ENCODE data around the gene CATSPERB. TPM values are rescaled to one million over a fixed set of nuclear protein-coding genes. Genes with fewer than 3 reads are reported as not detected.

Gene CATSPERB
- total and polyA plus RNA-seq, 9 of the 15 experiments (the other 6 are each of a cell fraction or from before 2014, with no cell fraction given): 0.05 to 1.4 (median 0.89) TPM

GRCh38 chr14:91681893-91682563, 49.9 kb downstream of the CATSPERB start:
- Histone ChIP-seq H3K9ac (ENCODE audit: insufficient read depth in 1 of 2, low read depth in 2 of 2, low read length in 2 of 2) (no peak overlapping the region), H3K9me1 (ENCODE audit: control insufficient read depth, insufficient read depth, low read length) (no peaks in the 10 kb centered on the region), H3K36me3 (ENCODE audit: control insufficient read depth, insufficient read depth, low read length) (no peaks in the 10 kb centered on the region), H3K79me2 (ENCODE audit: control insufficient read depth, insufficient read depth, low read length) (no peaks in the 10 kb centered on the region), H4K20me1 (replicated peaks; ENCODE audit: control insufficient read depth, insufficient read depth, low read length) (no peaks in the 10 kb centered on the region), H3K4me1 (replicated peaks in 1 of 2; ENCODE audit: control insufficient read depth in 2 of 2, insufficient read depth in 2 of 2, low read length in 2 of 2) (no peaks in the 10 kb centered on the region), H3K4me2 (ENCODE audit: insufficient read depth, low read length) (no peak overlapping the region), H3K27ac (ENCODE audit: extremely low read depth, low read depth, low read length) (no peak overlapping the region), H3K27me3 (ENCODE audit: control insufficient read depth in 2 of 2, insufficient read depth in 2 of 2, low read length in 2 of 2) (no peaks in the 10 kb centered on the region), H3K9me3 (replicated peaks; ENCODE audit: control insufficient read depth, insufficient read depth, low read depth, low read length) (no peaks in the 10 kb centered on the region), H3K4me3 (no peak overlapping the region), H2AFZ (ENCODE audit: low read depth, low read length) (no peak overlapping the region)
- ATAC-seq (no peak), FAIRE-seq (no peak), DNase-seq (ENCODE audit: extremely low read depth in 1 of 4, low spot score in 3 of 4) (no peak)
- WGBS (ENCODE audit: insufficient coverage, low coverage, missing lambda C conversion rate): 14% methylated on average over 2 of the region's 4 CpGs
- ChIA-PET CTCF (ENCODE audit: low intra/inter-chr PET ratio) (no interaction called here), POLR2A (no interaction called here)
- no TSS peak for BruUV-seq (replicated peaks)
- in situ Hi-C loops (cut with MboI): no loop called here
- intact Hi-C loops (cut with micrococcal nuclease): no loop called here
- TF ChIP-seq XRCC4 (IDR thresholded peaks at IDR 0.05; ENCODE audit: extremely low read depth, insufficient read depth, insufficient read length): no peak
- TF ChIP-seq ATF3 (IDR thresholded peaks at IDR 0.05): no peak
- no peak for TF ChIP-seq ATF3 (CRISPR knock-in tag; conservative IDR thresholded peaks at IDR 0.05)
- peak; percentile 42 for TF ChIP-seq MAFK (IDR thresholded peaks at IDR 0.05; ENCODE audit: low read length)
- no peak for TF ChIP-seq RAD51 (IDR thresholded peaks at IDR 0.05; ENCODE audit: borderline replicate concordance, low read depth)
- TF ChIP-seq PKNOX1 (IDR thresholded peaks at IDR 0.05): no peak
- peak; percentile 64 for TF ChIP-seq ZNF316 (IDR thresholded peaks at IDR 0.05)
- no peak for TF ChIP-seq ELK1 (CRISPR knock-in tag; IDR thresholded peaks at IDR 0.05)
- peak; percentile 52 for TF ChIP-seq MAFF (IDR thresholded peaks at IDR 0.05; ENCODE audit: low read length)
- TF ChIP-seq ZNF23 (CRISPR knock-in tag; IDR thresholded peaks at IDR 0.05): no peak
- TF ChIP-seq RERE (CRISPR knock-in tag; IDR thresholded peaks at IDR 0.05; ENCODE audit: borderline replicate concordance): no peak
- no peak for TF ChIP-seq RNF2 (IDR thresholded peaks at IDR 0.05)
- no peak for TF ChIP-seq KLF13 (tag; IDR thresholded peaks at IDR 0.05; ENCODE audit: borderline replicate concordance, low read depth)
- no peak for TF ChIP-seq YBX1 (IDR thresholded peaks at IDR 0.05)
- peak; percentile 63; the same call in 1 of the 2 replicates for TF ChIP-seq C11orf30 (IDR thresholded peaks at IDR 0.05; ENCODE audit: low read depth)
- TF ChIP-seq MAFG (tag; conservative IDR thresholded peaks at IDR 0.05): peak; percentile 59
